ENCODE data around the gene FEM1A. TPM values are rescaled to one million over a fixed set of nuclear protein-coding genes. Genes with fewer than 3 reads are reported as not detected.
"Not testable (repeated sequence)": the region's sequence is repeated elsewhere in the genome, so short reads cannot be mapped to it uniquely, and the experiment has no call there.

The FEM1A gene, protein sequence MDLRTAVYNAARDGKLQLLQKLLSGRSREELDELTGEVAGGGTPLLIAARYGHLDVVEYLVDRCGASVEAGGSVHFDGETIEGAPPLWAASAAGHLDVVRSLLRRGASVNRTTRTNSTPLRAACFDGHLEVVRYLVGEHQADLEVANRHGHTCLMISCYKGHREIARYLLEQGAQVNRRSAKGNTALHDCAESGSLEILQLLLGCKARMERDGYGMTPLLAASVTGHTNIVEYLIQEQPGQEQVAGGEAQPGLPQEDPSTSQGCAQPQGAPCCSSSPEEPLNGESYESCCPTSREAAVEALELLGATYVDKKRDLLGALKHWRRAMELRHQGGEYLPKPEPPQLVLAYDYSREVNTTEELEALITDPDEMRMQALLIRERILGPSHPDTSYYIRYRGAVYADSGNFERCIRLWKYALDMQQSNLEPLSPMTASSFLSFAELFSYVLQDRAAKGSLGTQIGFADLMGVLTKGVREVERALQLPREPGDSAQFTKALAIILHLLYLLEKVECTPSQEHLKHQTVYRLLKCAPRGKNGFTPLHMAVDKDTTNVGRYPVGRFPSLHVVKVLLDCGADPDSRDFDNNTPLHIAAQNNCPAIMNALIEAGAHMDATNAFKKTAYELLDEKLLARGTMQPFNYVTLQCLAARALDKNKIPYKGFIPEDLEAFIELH
- total RNA-seq: 20.0 and 23.3 TPM in 2 replicates

- Histone ChIP-seq H3K4me3 (ENCODE audit: low read depth, low read length) (peak within 1 kb of the TSS; percentile 77), H3K36me3 (ENCODE audit: control insufficient read depth, insufficient read depth, low read length) (peaks cover 10% of the 10 kb centered on the region), H3K27me3 (ENCODE audit: control insufficient read depth, insufficient read depth, low read length) (no peaks in the 10 kb centered on the region)
- FAIRE-seq: peak; percentile 94
- DNase-seq (ENCODE audit: low read depth): peak; percentile 100
- TF ChIP-seq, protein P1, sequence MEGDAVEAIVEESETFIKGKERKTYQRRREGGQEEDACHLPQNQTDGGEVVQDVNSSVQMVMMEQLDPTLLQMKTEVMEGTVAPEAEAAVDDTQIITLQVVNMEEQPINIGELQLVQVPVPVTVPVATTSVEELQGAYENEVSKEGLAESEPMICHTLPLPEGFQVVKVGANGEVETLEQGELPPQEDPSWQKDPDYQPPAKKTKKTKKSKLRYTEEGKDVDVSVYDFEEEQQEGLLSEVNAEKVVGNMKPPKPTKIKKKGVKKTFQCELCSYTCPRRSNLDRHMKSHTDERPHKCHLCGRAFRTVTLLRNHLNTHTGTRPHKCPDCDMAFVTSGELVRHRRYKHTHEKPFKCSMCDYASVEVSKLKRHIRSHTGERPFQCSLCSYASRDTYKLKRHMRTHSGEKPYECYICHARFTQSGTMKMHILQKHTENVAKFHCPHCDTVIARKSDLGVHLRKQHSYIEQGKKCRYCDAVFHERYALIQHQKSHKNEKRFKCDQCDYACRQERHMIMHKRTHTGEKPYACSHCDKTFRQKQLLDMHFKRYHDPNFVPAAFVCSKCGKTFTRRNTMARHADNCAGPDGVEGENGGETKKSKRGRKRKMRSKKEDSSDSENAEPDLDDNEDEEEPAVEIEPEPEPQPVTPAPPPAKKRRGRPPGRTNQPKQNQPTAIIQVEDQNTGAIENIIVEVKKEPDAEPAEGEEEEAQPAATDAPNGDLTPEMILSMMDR (IDR thresholded peaks at IDR 0.05; ENCODE audit: insufficient read depth, low read length, severe bottlenecking): peak; percentile 98
Observed at GRCh38 chr19:4791183-4792018, at the start of gene FEM1A. FEM1A (plus strand) TSS chr19:4791734; CDS start chr19:4791855, 121 bp downstream.

DNA sequence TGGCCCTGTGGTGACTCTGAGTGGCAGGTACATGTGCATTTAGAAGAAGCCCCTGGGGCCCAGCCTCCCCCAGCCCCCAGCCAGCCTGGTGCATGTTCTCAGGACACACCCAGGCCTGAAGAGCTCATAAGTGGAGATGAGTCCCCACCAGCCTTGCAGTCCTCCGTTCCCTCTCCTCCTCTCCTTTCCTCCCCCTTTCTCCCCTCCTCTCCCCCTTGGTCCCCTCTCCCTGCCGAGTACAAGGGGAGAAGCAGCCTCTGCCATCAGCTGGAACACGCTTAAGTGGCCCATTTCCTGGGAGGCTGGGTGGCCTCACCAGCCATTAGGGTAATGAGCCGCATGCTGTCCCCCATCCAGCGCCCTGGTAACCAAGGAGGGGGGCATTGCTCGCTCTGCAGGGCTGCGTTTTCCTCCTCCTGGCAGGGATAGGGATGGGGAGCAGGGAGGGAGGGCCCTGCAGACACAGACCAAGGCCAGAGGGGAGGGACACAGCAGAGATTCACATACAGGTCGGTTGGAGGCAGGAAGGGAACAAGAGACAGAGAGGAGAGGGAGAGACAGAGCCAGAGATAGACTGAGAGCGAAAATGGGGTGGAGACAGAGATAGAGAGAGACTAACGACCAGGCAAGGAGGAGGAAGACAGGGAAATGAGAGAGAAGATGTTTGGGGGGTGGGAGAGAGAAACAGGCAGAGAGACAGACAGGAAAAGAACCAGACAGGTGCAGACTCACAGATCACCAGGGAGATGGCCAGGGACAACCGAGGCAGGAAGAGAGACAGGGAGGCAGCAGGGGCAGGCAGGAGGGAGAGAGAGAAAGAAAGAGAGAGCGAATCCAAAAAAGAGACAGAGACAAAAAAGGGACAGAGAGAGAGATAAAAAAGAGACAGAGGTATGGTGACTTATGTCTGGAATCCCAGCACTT is 48.5 kb upstream of the FEM1A start:
- no peak overlapping the region for H3K4me3 ChIP-seq (ENCODE audit: low read depth, low read length)
- H3K27me3 ChIP-seq (ENCODE audit: control insufficient read depth, insufficient read depth, low read length): no peaks in the 10 kb centered on the region
- TF ChIP-seq, protein P1 (IDR thresholded peaks at IDR 0.05; ENCODE audit: insufficient read depth, low read length, severe bottlenecking): no peak
- H3K36me3 ChIP-seq (ENCODE audit: control insufficient read depth, insufficient read depth, low read length): no peaks in the 10 kb centered on the region
- FAIRE-seq (no peak), DNase-seq (ENCODE audit: low read depth) (no peak)

GRCh38 chr19:4744451-4745174 is 46.9 kb upstream of the FEM1A start:
- no peak overlapping the region for H3K4me3 ChIP-seq (ENCODE audit: low read depth, low read length)
- FAIRE-seq (peak; percentile 43), DNase-seq (ENCODE audit: low read depth) (peak; percentile 90)
- TF ChIP-seq, protein P1 (IDR thresholded peaks at IDR 0.05; ENCODE audit: insufficient read depth, low read length, severe bottlenecking): no peak
- no peaks in the 10 kb centered on the region for H3K27me3 ChIP-seq (ENCODE audit: control insufficient read depth, insufficient read depth, low read length)
- H3K36me3 ChIP-seq (ENCODE audit: control insufficient read depth, insufficient read depth, low read length): no peaks in the 10 kb centered on the region

DNA sequence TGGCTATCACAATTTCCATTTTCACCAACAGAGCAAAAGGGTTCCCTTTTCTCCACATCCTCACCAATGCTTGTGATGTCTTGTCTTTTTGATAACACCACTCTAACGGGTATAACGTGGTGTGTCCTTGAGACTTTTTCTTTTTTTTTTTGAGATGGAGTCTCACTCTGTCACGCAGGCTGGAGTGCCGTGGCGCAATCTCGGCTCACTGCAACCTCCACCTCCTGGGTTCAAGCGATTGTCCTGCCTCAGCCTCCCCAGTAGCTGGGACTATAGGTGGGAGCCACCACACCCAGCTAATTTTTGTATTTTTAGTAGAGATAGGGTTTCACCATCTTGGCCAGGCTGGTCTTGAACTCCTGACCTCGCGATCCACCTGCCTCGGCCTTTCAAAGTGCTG is 46.4 kb upstream of the FEM1A start:
- DNase-seq (ENCODE audit: low read depth); H3K27me3 ChIP-seq (ENCODE audit: control insufficient read depth, insufficient read depth, low read length); H3K4me3 ChIP-seq (ENCODE audit: low read depth, low read length); H3K36me3 ChIP-seq (ENCODE audit: control insufficient read depth, insufficient read depth, low read length); FAIRE-seq: not testable (repeated sequence)

GRCh38 chr19:4745986-4746385 is 45.5 kb upstream of the FEM1A start:
- no peak for FAIRE-seq
- no peak for DNase-seq (ENCODE audit: low read depth)
- Histone ChIP-seq H3K27me3 (ENCODE audit: control insufficient read depth, insufficient read depth, low read length) (no peaks in the 10 kb centered on the region), H3K36me3 (ENCODE audit: control insufficient read depth, insufficient read depth, low read length) (no peaks in the 10 kb centered on the region), H3K4me3 (ENCODE audit: low read depth, low read length) (no peak overlapping the region)
- TF ChIP-seq, protein P1 (IDR thresholded peaks at IDR 0.05; ENCODE audit: insufficient read depth, low read length, severe bottlenecking): no peak

All from bronchial epithelial cell (primary cell).